ENCODE results near the gene MUC21. TPM values are rescaled to one million over a fixed set of nuclear protein-coding genes. Genes with fewer than 3 reads are reported as not detected.

MUC21 gene
- total RNA-seq, 1 donor from 2014 or later, result not detected

- Mint-ChIP-seq H3K9me3 (ENCODE audit: unreplicated experiment) (no peaks in the 10 kb centered on the region), H3K27ac (ENCODE audit: unreplicated experiment) (no peak overlapping the region), H3K4me3 (ENCODE audit: unreplicated experiment) (no peak overlapping the region), H3K4me1 (ENCODE audit: unreplicated experiment) (peaks cover 5% of the 10 kb centered on the region), H3K36me3 (ENCODE audit: unreplicated experiment) (no peaks in the 10 kb centered on the region), H3K27me3 (ENCODE audit: unreplicated experiment) (peaks cover 47% of the 10 kb centered on the region)
- no peak for TF ChIP-seq CTCF (IDR thresholded peaks at IDR 0.05)
- no peak for DNase-seq (ENCODE audit: extremely low spot score, unreplicated experiment)
These were observed 4.4 kb upstream of the MUC21 start for GRCh38 chr6:30979141-30979540.

GRCh38 chr6:30979690-30980089, 3.8 kb upstream of the MUC21 start:
- Mint-ChIP-seq H3K4me1 (ENCODE audit: unreplicated experiment) (peaks cover 5% of the 10 kb centered on the region), H3K27me3 (ENCODE audit: unreplicated experiment) (peaks cover 42% of the 10 kb centered on the region), H3K27ac (ENCODE audit: unreplicated experiment) (no peak overlapping the region), H3K36me3 (ENCODE audit: unreplicated experiment) (no peaks in the 10 kb centered on the region), H3K4me3 (ENCODE audit: unreplicated experiment) (no peak overlapping the region), H3K9me3 (ENCODE audit: unreplicated experiment) (no peaks in the 10 kb centered on the region)
- no peak for TF ChIP-seq CTCF (IDR thresholded peaks at IDR 0.05)
- DNase-seq (ENCODE audit: extremely low spot score, unreplicated experiment), result no peak

- peaks cover 5% of the 10 kb centered on the region for H3K4me1 Mint-ChIP-seq (ENCODE audit: unreplicated experiment)
These were observed 1.4 kb upstream of the MUC21 start for GRCh38 chr6:30981942-30982772.

GRCh38 chr6:30985490-30985889, 2.0 kb downstream of the MUC21 start:
- Mint-ChIP-seq H3K4me1 (ENCODE audit: unreplicated experiment) (peaks cover 5% of the 10 kb centered on the region), H3K9me3 (ENCODE audit: unreplicated experiment) (no peaks in the 10 kb centered on the region), H3K4me3 (ENCODE audit: unreplicated experiment) (no peak overlapping the region), H3K36me3 (ENCODE audit: unreplicated experiment) (no peaks in the 10 kb centered on the region), H3K27ac (ENCODE audit: unreplicated experiment) (no peak overlapping the region), H3K27me3 (ENCODE audit: unreplicated experiment) (peaks cover 26% of the 10 kb centered on the region)
- TF ChIP-seq CTCF (IDR thresholded peaks at IDR 0.05), result no peak
- DNase-seq (ENCODE audit: extremely low spot score, unreplicated experiment), result no peak

More at GRCh38 chr6:30981942-30982772, 1.4 kb upstream of the MUC21 start:
- no peak for DNase-seq (ENCODE audit: extremely low spot score, unreplicated experiment)
- H3K9me3 Mint-ChIP-seq (ENCODE audit: unreplicated experiment), result no peaks in the 10 kb centered on the region
- peaks cover 42% of the 10 kb centered on the region for H3K27me3 Mint-ChIP-seq (ENCODE audit: unreplicated experiment)
- no peak for TF ChIP-seq CTCF (IDR thresholded peaks at IDR 0.05)
- no peaks in the 10 kb centered on the region for H3K36me3 Mint-ChIP-seq (ENCODE audit: unreplicated experiment)
- H3K27ac Mint-ChIP-seq (ENCODE audit: unreplicated experiment), result no peak overlapping the region
- H3K4me3 Mint-ChIP-seq (ENCODE audit: unreplicated experiment), result no peak overlapping the region

GRCh38 chr6:30987304-30987703, 3.8 kb downstream of the MUC21 start:
- no peak for DNase-seq (ENCODE audit: extremely low spot score, unreplicated experiment)
- no peaks in the 10 kb centered on the region for H3K9me3 Mint-ChIP-seq (ENCODE audit: unreplicated experiment)
- H3K27ac Mint-ChIP-seq (ENCODE audit: unreplicated experiment), result no peak overlapping the region
- H3K4me1 Mint-ChIP-seq (ENCODE audit: unreplicated experiment), result peaks cover 1% of the 10 kb centered on the region
- H3K4me3 Mint-ChIP-seq (ENCODE audit: unreplicated experiment), result no peak overlapping the region
- H3K36me3 Mint-ChIP-seq (ENCODE audit: unreplicated experiment), result no peaks in the 10 kb centered on the region
- H3K27me3 Mint-ChIP-seq (ENCODE audit: unreplicated experiment), result peaks cover 20% of the 10 kb centered on the region
- TF ChIP-seq CTCF (IDR thresholded peaks at IDR 0.05), result no peak
